Coronary artery (tissue), 2 donors: Measurements from ENCODE around the gene NIBAN1.
A peak's percentile ranks its signal among the peaks of the same experiment; 100 is the strongest.

Source experiments
- DNase-seq: peaks from one replicate; pipeline ENCODE4 v3.0.0-alpha.2; 2017; ENCODE audit warnings: low spot score
- H3K27ac ChIP-seq, 2 donors: fragments of 200-600 bp; sonication (generic); one replicate each; pipeline ENCODE4 v1.5.1; 2016 to 2019
- H3K4me3 ChIP-seq: fragments of 200-600 bp; sonication (generic); 2 replicates; pipeline ENCODE4 v1.5.1; 2016; ENCODE audit warnings: mild to moderate bottlenecking, moderate library complexity
- TF ChIP-seq, protein P1 (sequence below): fragments of 200-600 bp; sonication (generic); IDR thresholded peaks from one replicate; pipeline ENCODE4 v1.5.1; 2019; ENCODE audit warnings: antibody characterized with exemption

The NIBAN1 gene

GRCh38 chr1:184943998-184944397 lies 30.3 kb downstream of the NIBAN1 start:
- no peak overlapping the region for H3K4me3 ChIP-seq
- H3K27ac ChIP-seq: peak overlapping the region; percentile 36 to 84
- DNase-seq: no peak
- TF ChIP-seq, protein P1, sequence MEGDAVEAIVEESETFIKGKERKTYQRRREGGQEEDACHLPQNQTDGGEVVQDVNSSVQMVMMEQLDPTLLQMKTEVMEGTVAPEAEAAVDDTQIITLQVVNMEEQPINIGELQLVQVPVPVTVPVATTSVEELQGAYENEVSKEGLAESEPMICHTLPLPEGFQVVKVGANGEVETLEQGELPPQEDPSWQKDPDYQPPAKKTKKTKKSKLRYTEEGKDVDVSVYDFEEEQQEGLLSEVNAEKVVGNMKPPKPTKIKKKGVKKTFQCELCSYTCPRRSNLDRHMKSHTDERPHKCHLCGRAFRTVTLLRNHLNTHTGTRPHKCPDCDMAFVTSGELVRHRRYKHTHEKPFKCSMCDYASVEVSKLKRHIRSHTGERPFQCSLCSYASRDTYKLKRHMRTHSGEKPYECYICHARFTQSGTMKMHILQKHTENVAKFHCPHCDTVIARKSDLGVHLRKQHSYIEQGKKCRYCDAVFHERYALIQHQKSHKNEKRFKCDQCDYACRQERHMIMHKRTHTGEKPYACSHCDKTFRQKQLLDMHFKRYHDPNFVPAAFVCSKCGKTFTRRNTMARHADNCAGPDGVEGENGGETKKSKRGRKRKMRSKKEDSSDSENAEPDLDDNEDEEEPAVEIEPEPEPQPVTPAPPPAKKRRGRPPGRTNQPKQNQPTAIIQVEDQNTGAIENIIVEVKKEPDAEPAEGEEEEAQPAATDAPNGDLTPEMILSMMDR: no peak

GRCh38 chr1:184941735-184942134 lies 32.6 kb downstream of the NIBAN1 start:
- DNase-seq: no peak
- TF ChIP-seq, protein P1: no peak
- no peak overlapping the region for H3K4me3 ChIP-seq
- H3K27ac ChIP-seq: no peak overlapping the region

GRCh38 chr1:184941410-184941733 lies 32.9 kb downstream of the NIBAN1 start:
- no peak overlapping the region for H3K4me3 ChIP-seq
- DNase-seq: no peak
- TF ChIP-seq, protein P1: no peak
- H3K27ac ChIP-seq: no peak overlapping the region

DNA sequence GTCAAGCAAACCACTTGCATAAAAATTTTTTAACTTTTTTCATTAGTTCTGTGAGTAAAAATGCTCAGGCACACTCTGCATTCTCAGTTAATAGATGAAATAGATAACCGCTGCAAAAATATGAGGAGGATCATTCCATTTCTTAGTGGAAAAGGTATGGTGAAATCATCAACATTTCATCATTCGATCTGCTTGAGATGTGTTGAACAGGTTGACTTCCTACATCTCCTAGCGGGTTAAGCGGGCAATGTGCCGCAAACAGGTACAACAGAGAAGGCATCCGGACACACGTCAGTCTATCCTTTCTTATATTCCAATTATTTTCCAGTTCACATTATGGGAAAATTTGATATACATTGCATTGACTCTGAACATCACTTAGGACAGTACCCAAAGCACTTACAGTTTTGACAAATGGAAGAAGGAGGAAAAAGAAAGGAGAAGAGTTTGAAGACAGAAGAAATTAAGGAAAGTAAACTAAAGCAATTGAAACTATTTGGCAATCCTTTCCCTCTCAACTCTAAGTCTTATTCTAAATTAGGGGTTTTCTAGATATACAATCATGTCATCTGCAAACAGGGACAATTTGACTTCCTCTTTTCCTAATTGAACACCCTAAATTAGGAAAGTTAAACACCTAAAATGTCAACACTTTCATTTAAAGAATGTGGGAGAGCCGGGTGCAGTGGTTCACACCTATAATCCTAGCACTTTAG lies 33.5 kb downstream of the NIBAN1 start:
- H3K27ac ChIP-seq: no peak overlapping the region
- H3K4me3 ChIP-seq: no peak overlapping the region
- no peak for DNase-seq
- TF ChIP-seq, protein P1: no peak

DNA sequence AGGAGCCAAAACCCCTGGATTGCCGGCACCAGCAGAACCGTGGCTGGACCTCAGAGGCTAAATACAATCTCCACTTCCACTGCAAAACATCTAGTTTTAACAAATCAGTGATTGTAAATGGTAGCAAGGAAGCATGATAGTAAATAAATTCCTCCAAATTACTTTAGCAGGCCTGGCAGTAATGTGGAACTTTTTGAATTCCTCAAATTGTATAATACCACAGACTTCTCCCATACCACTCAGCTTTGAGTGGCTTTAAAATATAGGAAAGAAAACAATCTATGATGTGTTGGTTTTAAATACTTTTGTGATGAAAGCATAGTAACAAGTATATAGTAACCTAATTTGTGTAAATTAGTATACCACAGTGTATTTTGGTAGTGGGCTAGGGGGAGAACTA lies 34.1 kb downstream of the NIBAN1 start:
- DNase-seq: no peak
- no peak overlapping the region for H3K4me3 ChIP-seq
- peak overlapping the region in 1 of 2 donors; percentile 16 for H3K27ac ChIP-seq
- TF ChIP-seq, protein P1: no peak

GRCh38 chr1:184937729-184938128 lies 36.6 kb downstream of the NIBAN1 start:
- TF ChIP-seq, protein P1: no peak
- Histone ChIP-seq H3K4me3 (no peak overlapping the region), H3K27ac (peak overlapping the region in 1 of 2 donors; percentile 14)
- no peak for DNase-seq
